ENCODE results near the gene RUNX2. TPM values are rescaled to one million over a fixed set of nuclear protein-coding genes. Genes with fewer than 3 reads are reported as not detected.

RUNX2 gene
- total and polyA plus RNA-seq, 3 donors from 2014 or later: 2.9 to 6.0 (median 4.3) TPM

GRCh38 chr6:45438151-45438550 lies 110.0 kb downstream of the RUNX2 start:
- no peak overlapping the region for H3K27ac ChIP-seq
- H3K36me3 ChIP-seq (ENCODE audit: low read depth, missing control alignments): no peaks in the 10 kb centered on the region
- TF ChIP-seq CTCF (IDR thresholded peaks at IDR 0.05): no peak
- no peak for TF ChIP-seq POLR2A (IDR thresholded peaks at IDR 0.05)
- no peak for DNase-seq
- H3K9me3 ChIP-seq: no peaks in the 10 kb centered on the region
- intact Hi-C loops (cut with DNase I; ENCODE audit: low total_unique reads): no loop called here
- 78 to 95% methylated on average over 3 of the region's 3 CpGs for WGBS, 2 donors
- peaks cover 4% of the 10 kb centered on the region for H3K4me1 ChIP-seq
- H3K27me3 ChIP-seq: no peaks in the 10 kb centered on the region
- H3K4me3 ChIP-seq: no peak overlapping the region

GRCh38 chr6:45438849-45439406 lies 110.8 kb downstream of the RUNX2 start:
- Histone ChIP-seq H3K27ac (no peak overlapping the region), H3K36me3 (ENCODE audit: low read depth, missing control alignments) (no peaks in the 10 kb centered on the region), H3K9me3 (no peaks in the 10 kb centered on the region), H3K4me3 (no peak overlapping the region), H3K27me3 (no peaks in the 10 kb centered on the region), H3K4me1 (peaks cover 4% of the 10 kb centered on the region)
- intact Hi-C loops (cut with DNase I; ENCODE audit: low total_unique reads): no loop called here
- no peak for DNase-seq
- 87 to 91% methylated on average over 1 of the region's 1 CpG for WGBS, 2 donors
- no peak for TF ChIP-seq CTCF (IDR thresholded peaks at IDR 0.05)
- no peak for TF ChIP-seq POLR2A (IDR thresholded peaks at IDR 0.05)

- peaks cover 4% of the 10 kb centered on the region for H3K4me1 ChIP-seq
- TF ChIP-seq CTCF (IDR thresholded peaks at IDR 0.05) (no peak), POLR2A (IDR thresholded peaks at IDR 0.05) (no peak)
- DNase-seq: no peak
- 87 to 90% methylated on average over 6 of the region's 6 CpGs for WGBS, 2 donors
- no peaks in the 10 kb centered on the region for H3K36me3 ChIP-seq (ENCODE audit: low read depth, missing control alignments)
- H3K9me3 ChIP-seq: no peaks in the 10 kb centered on the region
- no peak overlapping the region for H3K27ac ChIP-seq
- intact Hi-C loops (cut with DNase I; ENCODE audit: low total_unique reads): no loop called here
- no peaks in the 10 kb centered on the region for H3K27me3 ChIP-seq
- H3K4me3 ChIP-seq: no peak overlapping the region
Measured at GRCh38 chr6:45439459-45439858, 111.3 kb downstream of the RUNX2 start.

- no peak overlapping the region for H3K4me3 ChIP-seq
- H3K27ac ChIP-seq: no peak overlapping the region
- H3K9me3 ChIP-seq: no peaks in the 10 kb centered on the region
- 93 to 98% methylated on average over 6 of the region's 6 CpGs for WGBS, 2 donors
- DNase-seq: no peak
- peaks cover 4% of the 10 kb centered on the region for H3K4me1 ChIP-seq
- no peaks in the 10 kb centered on the region for H3K36me3 ChIP-seq (ENCODE audit: low read depth, missing control alignments)
- TF ChIP-seq POLR2A (IDR thresholded peaks at IDR 0.05): no peak
- TF ChIP-seq CTCF (IDR thresholded peaks at IDR 0.05): no peak
- no peaks in the 10 kb centered on the region for H3K27me3 ChIP-seq
- intact Hi-C loops (cut with DNase I; ENCODE audit: low total_unique reads): no loop called here
Measured at GRCh38 chr6:45439861-45440388, 111.8 kb downstream of the RUNX2 start.

GRCh38 chr6:45441851-45442453 lies 113.8 kb downstream of the RUNX2 start:
- Histone ChIP-seq H3K27ac (no peak overlapping the region), H3K4me1 (no peaks in the 10 kb centered on the region), H3K4me3 (no peak overlapping the region), H3K27me3 (no peaks in the 10 kb centered on the region), H3K36me3 (ENCODE audit: low read depth, missing control alignments) (no peaks in the 10 kb centered on the region), H3K9me3 (no peaks in the 10 kb centered on the region)
- no peak for DNase-seq
- intact Hi-C loops (cut with DNase I; ENCODE audit: low total_unique reads): no loop called here
- WGBS, 2 donors: 89 to 91% methylated on average over 6 of the region's 6 CpGs
- TF ChIP-seq CTCF (IDR thresholded peaks at IDR 0.05): no peak
- TF ChIP-seq POLR2A (IDR thresholded peaks at IDR 0.05): no peak

All from testis (tissue), 3 donors.